HCT116 (cell line): ENCODE measurements around the gene MBD6.

Source experiments
- CTCF ChIP-seq, 3 experiments: fragments of 200-600 bp in 1 of 3; sonication (generic) in 1 of 3; IDR thresholded peaks in 2 of 3; conservative IDR thresholded peaks in 1 of 3; 2 replicates each; pipeline ENCODE4 v1.5.1; 2012 to 2017; ENCODE audit warnings: low read depth in 2 of 3, low read length in 2 of 3, antibody characterized with exemption in 1 of 3, borderline replicate concordance in 1 of 3, control low read depth in 1 of 3, mild to moderate bottlenecking in 1 of 3, mixed read lengths in 1 of 3, mixed run types in 1 of 3, moderate library complexity in 1 of 3; ENCODE audit not compliant: insufficient read depth in 1 of 3
- EGR1 ChIP-seq: IDR thresholded peaks from 2 replicates; pipeline ENCODE4 v1.6.1; 2012; ENCODE audit warnings: low read depth
- MAX ChIP-seq: IDR thresholded peaks from 2 replicates; pipeline ENCODE4 v1.6.1; 2012
- ZBTB33 ChIP-seq: IDR thresholded peaks from 2 replicates; pipeline ENCODE4 v1.6.1; 2011; ENCODE audit warnings: mild to moderate bottlenecking, low read length, moderate library complexity; ENCODE audit not compliant: insufficient replicate concordance; ENCODE audit errors: extremely low read depth
- TF ChIP-seq, protein P1 (sequence below): IDR thresholded peaks from 2 replicates; pipeline ENCODE4 v1.6.1; 2012

- TF ChIP-seq CTCF (IDR thresholded peaks at IDR 0.05 in 2 of 3, conservative IDR thresholded peaks at IDR 0.05 in 1 of 3; ENCODE audit: borderline replicate concordance in 1 of 3, insufficient read depth in 1 of 3, low read depth in 2 of 3, low read length in 2 of 3) (peak in 2 of 3 experiments; percentile 4 to 31; a peak in 2 of 6 replicates), ZBTB33 (no peak), EGR1 (no peak), MAX (no peak)
- TF ChIP-seq, protein P1, sequence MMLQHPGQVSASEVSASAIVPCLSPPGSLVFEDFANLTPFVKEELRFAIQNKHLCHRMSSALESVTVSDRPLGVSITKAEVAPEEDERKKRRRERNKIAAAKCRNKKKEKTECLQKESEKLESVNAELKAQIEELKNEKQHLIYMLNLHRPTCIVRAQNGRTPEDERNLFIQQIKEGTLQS, result no peak
Observed at GRCh38 chr12:57476162-57476992, 46.2 kb upstream of the MBD6 start.
